HEK293 (cell line): Measurements from ENCODE around the gene EPHB1.

ENCODE experiments used
- CTCF ChIA-PET: fragments of 350-600 bp; formaldehyde crosslinking; extraction: SDS; loops from one replicate; lab custom pipeline; 2021; ENCODE audit warnings: antibody characterized with exemption; lab: Yijun Ruan, JAX
- POLR2A ChIA-PET: fragments of 300-600 bp; formaldehyde crosslinking; extraction: SDS; loops from one replicate; lab custom pipeline; 2020; ENCODE audit warnings: antibody characterized with exemption, inconsistent platforms; lab: Yijun Ruan, JAX
- H3K27ac ChIP-seq: fragments of 200-500 bp; sonication (Bioruptor generic); 2 replicates; pipeline ENCODE4 v1.5.1; 2014; ENCODE audit warnings: low read depth, low read length, control low read depth, inconsistent platforms; ENCODE audit errors: extremely low read depth
- H3K36me3 ChIP-seq, 2 experiments: fragments of 200-500 bp in 1 of 2; sonication (Bioruptor generic) in 1 of 2; 1 replicate in 1 of 2; 2 replicates in 1 of 2; pipeline ENCODE4 v1.5.1; 2014 to 2017; ENCODE audit warnings: inconsistent platforms in 2 of 2, low read length in 2 of 2; ENCODE audit not compliant: control insufficient read depth in 2 of 2, insufficient read depth in 1 of 2
- H3K4me1 ChIP-seq: fragments of 200-500 bp; sonication (Bioruptor generic); 2 replicates; pipeline ENCODE4 v1.5.1; 2014; ENCODE audit warnings: mild to moderate bottlenecking, low read length, inconsistent platforms; ENCODE audit not compliant: control insufficient read depth, insufficient read depth
- H3K4me3 ChIP-seq: 2 replicates; pipeline ENCODE4 v1.5.1; 2011; ENCODE audit warnings: low read depth, mild to moderate bottlenecking, control low read depth, low read length, moderate library complexity
- H3K9me3 ChIP-seq: fragments of 200-500 bp; sonication (Bioruptor generic); 2 replicates; pipeline ENCODE4 v1.5.1; 2014; ENCODE audit warnings: low read depth, low read length, inconsistent platforms; ENCODE audit not compliant: control insufficient read depth, insufficient read depth
- ELK4 ChIP-seq: IDR thresholded peaks from 2 replicates; pipeline ENCODE4 v1.6.1; 2011; ENCODE audit warnings: mild to moderate bottlenecking, low read depth, low read length, borderline replicate concordance
- INSM2 ChIP-seq: fragments of 450-650 bp; formaldehyde crosslinking; IDR thresholded peaks from 2 replicates; pipeline ENCODE4 v1.5.1; 2016; ENCODE audit warnings: missing biosample characterization, missing genetic modification characterization
- KLF10 ChIP-seq: fragments of 450-650 bp; IDR thresholded peaks from 2 replicates; pipeline ENCODE4 v1.5.1; 2018; ENCODE audit warnings: missing biosample characterization, mild to moderate bottlenecking, missing genetic modification characterization
- PATZ1 ChIP-seq: fragments of 450-650 bp; formaldehyde crosslinking; IDR thresholded peaks from 2 replicates; pipeline ENCODE4 v1.5.1; 2016; ENCODE audit warnings: missing biosample characterization, missing genetic modification characterization
- PRDM2 ChIP-seq: fragments of 450-650 bp; formaldehyde crosslinking; IDR thresholded peaks from 2 replicates; pipeline ENCODE4 v1.5.1; 2016; ENCODE audit warnings: missing biosample characterization, missing genetic modification characterization, borderline replicate concordance
- REST ChIP-seq: fragments of 450-650 bp; formaldehyde crosslinking; IDR thresholded peaks from 2 replicates; pipeline ENCODE4 v1.5.1; 2016; ENCODE audit warnings: missing biosample characterization, missing genetic modification characterization
- SP7 ChIP-seq: fragments of 450-650 bp; formaldehyde crosslinking; IDR thresholded peaks from 2 replicates; pipeline ENCODE4 v1.5.1; 2016; ENCODE audit warnings: missing biosample characterization, missing genetic modification characterization
- WT1 ChIP-seq: fragments of 450-650 bp; formaldehyde crosslinking; IDR thresholded peaks from 2 replicates; pipeline ENCODE4 v1.5.1; 2016; ENCODE audit warnings: missing biosample characterization, missing genetic modification characterization
- ZFP3 ChIP-seq: fragments of 450-650 bp; formaldehyde crosslinking; IDR thresholded peaks from 2 replicates; pipeline ENCODE4 v1.5.1; 2016; ENCODE audit warnings: low read depth, missing biosample characterization, missing genetic modification characterization
- ZNF138 ChIP-seq: fragments of 450-650 bp; formaldehyde crosslinking; IDR thresholded peaks from 2 replicates; pipeline ENCODE4 v1.5.1; 2016; ENCODE audit warnings: missing biosample characterization, missing genetic modification characterization, borderline replicate concordance
- ZNF202 ChIP-seq: fragments of 450-650 bp; formaldehyde crosslinking; IDR thresholded peaks from 2 replicates; pipeline ENCODE4 v1.5.1; 2016; ENCODE audit warnings: missing biosample characterization, missing genetic modification characterization, borderline replicate concordance
- ZNF23 ChIP-seq: fragments of 450-650 bp; formaldehyde crosslinking; IDR thresholded peaks from 2 replicates; pipeline ENCODE4 v1.5.1; 2016; ENCODE audit warnings: missing biosample characterization, missing genetic modification characterization, borderline replicate concordance
- ZNF354C ChIP-seq: fragments of 450-650 bp; formaldehyde crosslinking; IDR thresholded peaks from 2 replicates; pipeline ENCODE4 v1.5.1; 2016; ENCODE audit warnings: missing biosample characterization, missing genetic modification characterization, low read depth, borderline replicate concordance
- ZNF600 ChIP-seq: fragments of 450-650 bp; formaldehyde crosslinking; IDR thresholded peaks from 2 replicates; pipeline ENCODE4 v1.5.1; 2016; ENCODE audit warnings: missing biosample characterization, missing genetic modification characterization
- ZNF701 ChIP-seq: fragments of 450-650 bp; formaldehyde crosslinking; IDR thresholded peaks from 2 replicates; pipeline ENCODE4 v1.5.1; 2016; ENCODE audit warnings: missing biosample characterization, missing genetic modification characterization
- ZNF785 ChIP-seq: fragments of 450-650 bp; formaldehyde crosslinking; IDR thresholded peaks from 2 replicates; pipeline ENCODE4 v1.5.1; 2016; ENCODE audit warnings: missing biosample characterization, missing genetic modification characterization
- ZNF843 ChIP-seq: fragments of 450-650 bp; formaldehyde crosslinking; IDR thresholded peaks from 2 replicates; pipeline ENCODE4 v1.5.1; 2016; ENCODE audit warnings: missing biosample characterization, missing genetic modification characterization
- ZSCAN16 ChIP-seq: fragments of 450-650 bp; formaldehyde crosslinking; IDR thresholded peaks from 2 replicates; pipeline ENCODE4 v1.5.1; 2016; ENCODE audit warnings: missing biosample characterization, missing genetic modification characterization

Gene EPHB1

GRCh38 chr3:134939978-134940377, 144.9 kb downstream of the EPHB1 start (continued):
- no peak for TF ChIP-seq ZSCAN16 (tag by site-specific recombination)
- TF ChIP-seq ZNF843 (tag by site-specific recombination): no peak
- no peak for TF ChIP-seq ZNF785
- no peak for TF ChIP-seq ZNF23 (tag by site-specific recombination)
- no peak for TF ChIP-seq ZFP3 (tag by site-specific recombination)
- no peak for TF ChIP-seq ZNF202 (tag by site-specific recombination)
- TF ChIP-seq KLF10 (tag by site-specific recombination): no peak
- no peak for TF ChIP-seq ZNF354C (tag by site-specific recombination)
- no peak for TF ChIP-seq ZNF701 (tag by site-specific recombination)

- H3K9me3 ChIP-seq: no peaks in the 10 kb centered on the region
- ChIA-PET POLR2A (no interaction called here), CTCF (no interaction called here)
- H3K27ac ChIP-seq: no peak overlapping the region
- H3K36me3 ChIP-seq: no peaks in the 10 kb centered on the region
- H3K4me3 ChIP-seq: no peak overlapping the region
- TF ChIP-seq ELK4: no peak
- no peak for TF ChIP-seq WT1 (tag by site-specific recombination)
- H3K4me1 ChIP-seq: no peaks in the 10 kb centered on the region
Measured at GRCh38 chr3:134941820-134942219, 146.8 kb downstream of the EPHB1 start.

- no peak overlapping the region for H3K27ac ChIP-seq
- H3K4me3 ChIP-seq: no peak overlapping the region
- H3K36me3 ChIP-seq: no peaks in the 10 kb centered on the region
- H3K9me3 ChIP-seq: no peaks in the 10 kb centered on the region
- POLR2A ChIA-PET: no interaction called here
- CTCF ChIA-PET: no interaction called here
- H3K4me1 ChIP-seq: no peaks in the 10 kb centered on the region
- no peak for TF ChIP-seq SP7
- TF ChIP-seq REST (tag by site-specific recombination): no peak
- no peak for TF ChIP-seq PRDM2 (tag by site-specific recombination)
- no peak for TF ChIP-seq PATZ1
- TF ChIP-seq INSM2: no peak
- TF ChIP-seq ZNF138 (tag by site-specific recombination): no peak
- TF ChIP-seq ZNF600 (tag by site-specific recombination): no peak
Measured at GRCh38 chr3:134944429-134944828, 149.4 kb downstream of the EPHB1 start.
